Endothelial cell of umbilical vein (primary cell): ENCODE results near the gene CAMTA1. TPM values are rescaled to one million over a fixed set of nuclear protein-coding genes. Genes with fewer than 3 reads are reported as not detected.

Experiments
- BruUV-seq: library from RNA; stranded (reverse); fragments of 400-500 nt; replicated peaks from 2 replicates; lab custom pipeline; 2021; lab: Mats Ljungman, UMichigan
- CTCF ChIA-PET: fragments of 300-600, 350-600 bp; sonication (Branson Sonifier 250); formaldehyde crosslinking; loops from one replicate; lab custom pipeline; 2021; ENCODE audit warnings: antibody characterized with exemption, inconsistent platforms; lab: Charles Lee
- POLR2A ChIA-PET: fragments of 300-600, 350-600 bp; sonication (Branson Sonifier 250); formaldehyde crosslinking; loops from one replicate; lab custom pipeline; 2021; ENCODE audit warnings: antibody characterized with exemption, inconsistent platforms; lab: Charles Lee
- DNase-seq: peaks from one replicate; pipeline ENCODE4 v3.0.0-alpha.2; 2011; ENCODE audit warnings: low read depth, low spot score
- FAIRE-seq: peaks from 2 replicates; lab custom pipeline; 2011; peaks lifted over from hg19 to GRCh38; lab: Jason Lieb, UNC
- H2AFZ ChIP-seq: 2 replicates; pipeline ENCODE4 v1.6.0; 2012; ENCODE audit warnings: low read depth, low read length, control low read depth, inconsistent platforms
- H3K27ac ChIP-seq: 2 replicates; pipeline ENCODE4 v1.5.1; 2011; ENCODE audit warnings: low read depth, mild to moderate bottlenecking, control low read depth, low read length, moderate library complexity; ENCODE audit not compliant: insufficient read depth
- H3K27me3 ChIP-seq, 2 experiments: 2 replicates each; pipeline versions ENCODE4 v1.6.0 to v1.6.1; 2011; ENCODE audit warnings: low read length in 2 of 2, mixed read lengths in 1 of 2; ENCODE audit not compliant: control insufficient read depth in 2 of 2, insufficient read depth in 2 of 2
- H3K36me3 ChIP-seq, 2 experiments: 2 replicates in 1 of 2; 3 replicates in 1 of 2; pipeline ENCODE4 v1.5.1; 2011; ENCODE audit warnings: low read length in 2 of 2, mild to moderate bottlenecking in 1 of 2, moderate library complexity in 1 of 2; ENCODE audit not compliant: control insufficient read depth in 2 of 2, insufficient read depth in 2 of 2; ENCODE audit errors: extremely low read depth in 1 of 2
- H3K4me1 ChIP-seq: 3 replicates; pipeline ENCODE4 v1.5.1; 2011; ENCODE audit warnings: mild to moderate bottlenecking, low read length; ENCODE audit not compliant: control insufficient read depth, insufficient read depth; ENCODE audit errors: extremely low read depth
- H3K4me2 ChIP-seq: 2 replicates; pipeline ENCODE4 v1.6.1; 2011; ENCODE audit warnings: low read length, control low read depth, mixed read lengths; ENCODE audit not compliant: insufficient read depth
- H3K4me3 ChIP-seq, 3 experiments: fragments of 200-600 bp in 1 of 3; sonication (generic), shearing (Covaris generic) in 1 of 3; replicated peaks in 1 of 3; 2 replicates each; pipeline ENCODE4 v1.5.1; 2011 to 2016; ENCODE audit warnings: control low read depth in 3 of 3, low read length in 3 of 3, mild to moderate bottlenecking in 2 of 3, inconsistent platforms in 1 of 3, low read depth in 1 of 3, moderate library complexity in 1 of 3; ENCODE audit not compliant: insufficient read depth in 1 of 3
- H3K79me2 ChIP-seq: 2 replicates; pipeline ENCODE4 v1.6.0; 2012; ENCODE audit warnings: low read length, inconsistent platforms; ENCODE audit not compliant: control insufficient read depth, insufficient read depth
- H3K9ac ChIP-seq: replicated peaks from 2 replicates; pipeline ENCODE3; 2011; ENCODE audit warnings: low read length, control low read depth; ENCODE audit not compliant: insufficient read depth; ENCODE audit errors: extremely low read depth
- H3K9me1 ChIP-seq: replicated peaks from 3 replicates; pipeline ENCODE4 v1.6.0; 2011; ENCODE audit warnings: mild to moderate bottlenecking, low read length; ENCODE audit not compliant: control insufficient read depth, insufficient read depth; ENCODE audit errors: extremely low read depth
- H3K9me3 ChIP-seq: replicated peaks from 2 replicates; pipeline ENCODE4 v1.5.1; 2012; ENCODE audit warnings: low read length, inconsistent platforms; ENCODE audit not compliant: control insufficient read depth, insufficient read depth
- H4K20me1 ChIP-seq: replicated peaks from 2 replicates; pipeline ENCODE3; 2011; ENCODE audit warnings: mild to moderate bottlenecking, low read length; ENCODE audit not compliant: control insufficient read depth, insufficient read depth; ENCODE audit errors: extremely low read depth
- POLR2AphosphoS5 ChIP-seq: IDR thresholded peaks from 2 replicates; pipeline ENCODE4 v1.6.1; 2012; ENCODE audit warnings: low read depth, mild to moderate bottlenecking, control low read depth, low read length, moderate library complexity; ENCODE audit not compliant: insufficient read depth
- dilution Hi-C: fragments of 300-500 bp; cut with MboI; formaldehyde crosslinking; loops from one replicate; pipeline ENCODE4 v1.15.0; 2019; ENCODE audit warnings: low sequenced_read_pairs; ENCODE audit not compliant: extremely low pct_ligation_motif_present
- intact Hi-C: fragments of 100-400 bp; cut with micrococcal nuclease; formaldehyde crosslinking; loops from one replicate; pipeline ENCODE4 v1.10.0; 2022
- polyA plus RNA-seq, 4 experiments: library from polyadenylated mRNA; depleted of rRNA in 3 of 4; stranded (reverse) in 3 of 4; unstranded in 1 of 4; fragments of >200 nt; gene quantifications; 2 replicates each; pipeline versions ENCODE4 v1.2.1 to v1.2.3, GENCODE V29; 2011 to 2012; ENCODE audit warnings: missing spikeins in 1 of 4
- total RNA-seq: library from RNA; stranded (reverse); gene quantifications from 2 replicates; pipeline ENCODE4 v1.2.3, GENCODE V29; 2021
- TF ChIP-seq, protein P1 (sequence below), 2 donors: IDR thresholded peaks; 1 replicate in 1 of 2; 2 replicates in 1 of 2; pipeline ENCODE4 v1.5.1; 2011; ENCODE audit warnings: low read length in 2 of 2, mild to moderate bottlenecking in 2 of 2, moderate library complexity in 2 of 2, control low read depth in 1 of 2, inconsistent platforms in 1 of 2, low read depth in 1 of 2; ENCODE audit not compliant: insufficient read depth in 1 of 2; ENCODE audit errors: extremely low read depth in 1 of 2

Gene CAMTA1
- total and polyA plus RNA-seq, 2 donors (not counting 3 experiments of a cell fraction or from before 2014, with no cell fraction given): 50.8 to 92.7 TPM

DNA sequence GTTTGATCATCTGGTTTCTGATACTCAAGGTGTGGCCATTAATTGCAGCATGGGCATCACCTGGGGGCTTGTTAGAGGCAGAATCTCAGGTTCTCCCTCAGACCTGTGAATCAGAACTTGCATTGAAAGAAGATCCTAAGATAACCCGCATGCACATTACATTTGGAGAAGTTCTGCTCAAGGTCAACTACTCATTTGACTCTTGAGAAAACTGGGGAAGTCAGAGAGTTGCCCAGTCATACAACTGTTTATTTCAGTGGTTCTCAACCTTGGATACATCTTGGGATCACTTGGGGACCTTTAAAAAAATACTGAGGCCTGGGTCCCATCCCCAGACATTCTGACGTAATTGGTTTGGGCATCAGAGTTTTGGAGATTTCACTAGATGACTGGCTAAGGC, 30.5 kb downstream of the CAMTA1 start:
- dilution Hi-C loops (no loop called here), intact Hi-C loops (no loop called here)
- Histone ChIP-seq H3K79me2 (peaks cover 35% of the 10 kb centered on the region), H3K9me3 (no peaks in the 10 kb centered on the region), H3K27me3 (no peaks in the 10 kb centered on the region), H3K4me3 (no peak overlapping the region), H3K27ac (no peak overlapping the region), H3K4me1 (peaks cover 19% of the 10 kb centered on the region), H3K4me2 (no peak overlapping the region), H2AFZ (no peak overlapping the region), H3K9ac (no peak overlapping the region), H4K20me1 (peaks cover 5% of the 10 kb centered on the region), H3K9me1 (no peaks in the 10 kb centered on the region), H3K36me3 (peaks cover 0 to 1% of the 10 kb centered on the region in 2 experiments)
- no TSS peak for BruUV-seq
- CTCF ChIA-PET: interaction anchor here (0.9 kb wide), 1 partner anchor 9 kb away, joined by 3 read pairs; no protein-coding TSS in a partner anchor
- DNase-seq: no peak
- FAIRE-seq: no peak
- TF ChIP-seq, protein P1, sequence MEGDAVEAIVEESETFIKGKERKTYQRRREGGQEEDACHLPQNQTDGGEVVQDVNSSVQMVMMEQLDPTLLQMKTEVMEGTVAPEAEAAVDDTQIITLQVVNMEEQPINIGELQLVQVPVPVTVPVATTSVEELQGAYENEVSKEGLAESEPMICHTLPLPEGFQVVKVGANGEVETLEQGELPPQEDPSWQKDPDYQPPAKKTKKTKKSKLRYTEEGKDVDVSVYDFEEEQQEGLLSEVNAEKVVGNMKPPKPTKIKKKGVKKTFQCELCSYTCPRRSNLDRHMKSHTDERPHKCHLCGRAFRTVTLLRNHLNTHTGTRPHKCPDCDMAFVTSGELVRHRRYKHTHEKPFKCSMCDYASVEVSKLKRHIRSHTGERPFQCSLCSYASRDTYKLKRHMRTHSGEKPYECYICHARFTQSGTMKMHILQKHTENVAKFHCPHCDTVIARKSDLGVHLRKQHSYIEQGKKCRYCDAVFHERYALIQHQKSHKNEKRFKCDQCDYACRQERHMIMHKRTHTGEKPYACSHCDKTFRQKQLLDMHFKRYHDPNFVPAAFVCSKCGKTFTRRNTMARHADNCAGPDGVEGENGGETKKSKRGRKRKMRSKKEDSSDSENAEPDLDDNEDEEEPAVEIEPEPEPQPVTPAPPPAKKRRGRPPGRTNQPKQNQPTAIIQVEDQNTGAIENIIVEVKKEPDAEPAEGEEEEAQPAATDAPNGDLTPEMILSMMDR (IDR thresholded peaks at IDR 0.05; ENCODE audit: extremely low read depth in 1 of 2, insufficient read depth in 1 of 2, low read depth in 1 of 2, low read length in 2 of 2): no peak
- POLR2A ChIA-PET: no interaction called here

DNA sequence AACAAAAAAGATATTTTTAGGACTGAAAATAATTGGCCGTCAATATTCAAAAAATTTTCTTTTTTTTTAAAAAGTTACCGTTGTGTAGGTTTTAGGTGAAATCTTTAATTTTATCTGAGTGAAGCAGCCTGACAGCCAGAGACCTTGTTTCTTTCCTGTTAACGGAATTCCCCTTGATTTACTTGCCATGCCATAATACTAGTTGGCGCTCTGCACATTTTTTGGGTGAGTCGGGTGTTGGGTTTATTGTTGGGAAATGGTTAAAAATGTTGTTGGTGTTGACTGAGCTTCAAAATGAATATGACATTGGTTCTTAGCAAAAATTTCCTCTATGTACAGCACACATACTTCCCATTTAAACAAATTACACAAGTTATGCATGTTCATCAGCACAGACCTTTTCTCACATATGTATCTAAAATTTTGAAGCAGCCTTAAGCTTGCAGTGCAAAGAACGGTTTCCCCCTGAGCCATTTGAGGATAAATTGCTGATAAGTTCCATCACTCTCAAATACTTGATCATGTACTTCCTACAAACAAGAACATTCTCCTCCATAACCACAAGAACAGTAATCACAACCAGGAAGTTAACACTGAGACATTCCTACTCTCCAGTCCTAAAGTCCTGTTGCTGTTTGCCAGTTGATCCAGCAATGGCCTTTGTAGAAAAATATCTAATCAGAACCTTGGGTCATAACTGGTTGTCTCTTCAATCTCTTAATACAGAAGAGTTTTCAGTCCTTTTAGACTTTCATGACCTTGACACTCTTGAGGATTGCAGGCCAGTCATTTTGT, 34.2 kb downstream of the CAMTA1 start:
- no peak overlapping the region for H3K27ac ChIP-seq
- intact Hi-C loops: no loop called here
- H3K36me3 ChIP-seq: no peaks in the 10 kb centered on the region
- dilution Hi-C loops: no loop called here
- BruUV-seq: no TSS peak
- no peaks in the 10 kb centered on the region for H3K27me3 ChIP-seq
- H3K9me3 ChIP-seq: no peaks in the 10 kb centered on the region
- H2AFZ ChIP-seq: no peak overlapping the region
- no peak overlapping the region for H3K9ac ChIP-seq
- H3K4me3 ChIP-seq: no peak overlapping the region
- H3K79me2 ChIP-seq: peaks cover 21% of the 10 kb centered on the region
- H3K4me2 ChIP-seq: no peak overlapping the region
- TF ChIP-seq POLR2AphosphoS5: no peak
- TF ChIP-seq, protein P1 (IDR thresholded peaks at IDR 0.05; ENCODE audit: extremely low read depth in 1 of 2, insufficient read depth in 1 of 2, low read depth in 1 of 2, low read length in 2 of 2): no peak
- POLR2A ChIA-PET: no interaction called here
- DNase-seq: peak; percentile 61
- peak; percentile 66 for FAIRE-seq
- peaks cover 20% of the 10 kb centered on the region for H3K4me1 ChIP-seq
- CTCF ChIA-PET: interaction anchor here (1.0 to 1.2 kb wide), 2 partner anchors 12 to 251 kb away, joined by 3 read pairs; no protein-coding TSS in a partner anchor
- H3K9me1 ChIP-seq: no peaks in the 10 kb centered on the region
- peaks cover 5% of the 10 kb centered on the region for H4K20me1 ChIP-seq
